ENCODE data around the gene RAB11FIP3.
"Not testable (repeated sequence)": the region's sequence is repeated elsewhere in the genome, so short reads cannot be mapped to it uniquely, and the experiment has no call there.

The RAB11FIP3 gene

GRCh38 chr16:499924-500323 lies 74.5 kb downstream of the RAB11FIP3 start:
- DNase-seq, result no peak

GRCh38 chr16:500709-501108 lies 75.3 kb downstream of the RAB11FIP3 start:
- no peak for DNase-seq

GRCh38 chr16:502179-502943 lies 76.9 kb downstream of the RAB11FIP3 start:
- no peak for DNase-seq

GRCh38 chr16:503150-504071 lies 78.0 kb downstream of the RAB11FIP3 start:
- DNase-seq, result no peak

- DNase-seq, result no peak
Observed at GRCh38 chr16:505479-506245, 80.2 kb downstream of the RAB11FIP3 start.

- no peak for DNase-seq
Observed at GRCh38 chr16:506246-506546, 80.7 kb downstream of the RAB11FIP3 start.

- not testable (repeated sequence) for DNase-seq
Observed at GRCh38 chr16:507527-507926, 82.1 kb downstream of the RAB11FIP3 start.

GRCh38 chr16:507996-508395 lies 82.5 kb downstream of the RAB11FIP3 start:
- DNase-seq, result no peak

GRCh38 chr16:508884-509736 lies 83.7 kb downstream of the RAB11FIP3 start:
- no peak for DNase-seq

- no peak for DNase-seq
Observed at GRCh38 chr16:510066-510825, 84.8 kb downstream of the RAB11FIP3 start.

GRCh38 chr16:512802-513201 lies 87.4 kb downstream of the RAB11FIP3 start:
- DNase-seq, result no peak

- no peak for DNase-seq
Observed at GRCh38 chr16:513950-514349, 88.5 kb downstream of the RAB11FIP3 start.

GRCh38 chr16:515175-515938 lies 89.9 kb downstream of the RAB11FIP3 start:
- DNase-seq, result no peak

- DNase-seq, result no peak
Observed at GRCh38 chr16:515939-516226, 90.4 kb downstream of the RAB11FIP3 start.

- no peak for DNase-seq
Observed at GRCh38 chr16:516301-516700, 90.9 kb downstream of the RAB11FIP3 start.

- DNase-seq, result no peak
Observed at GRCh38 chr16:518858-519257, 93.4 kb downstream of the RAB11FIP3 start.

- DNase-seq, result no peak
Observed at GRCh38 chr16:519425-519824, 94.0 kb downstream of the RAB11FIP3 start.

GRCh38 chr16:519841-520687 lies 94.6 kb downstream of the RAB11FIP3 start:
- DNase-seq, result no peak

- no peak for DNase-seq
Observed at GRCh38 chr16:520847-521246, 95.4 kb downstream of the RAB11FIP3 start.
